Duodenal mucosa (tissue), 2 donors: ENCODE data around the gene ZNF827.

Experiments
- H3K27ac ChIP-seq: one replicate; pipeline ENCODE4 v1.7.0; 2013; ENCODE audit warnings: low read depth, low read length
- H3K27me3 ChIP-seq, 2 donors: one replicate each; pipeline ENCODE4 v1.7.0; 2013; ENCODE audit warnings: low read length in 2 of 2, control low read depth in 1 of 2; ENCODE audit not compliant: insufficient read depth in 2 of 2, control insufficient read depth in 1 of 2
- H3K36me3 ChIP-seq, 2 donors: one replicate each; pipeline ENCODE4 v1.7.0; 2013; ENCODE audit warnings: low read length in 2 of 2, control low read depth in 1 of 2; ENCODE audit not compliant: insufficient read depth in 2 of 2, control insufficient read depth in 1 of 2
- H3K4me1 ChIP-seq, 2 donors: one replicate each; pipeline ENCODE4 v1.7.0; 2013; ENCODE audit warnings: low read length in 2 of 2, control low read depth in 1 of 2; ENCODE audit not compliant: insufficient read depth in 2 of 2, control insufficient read depth in 1 of 2
- H3K4me3 ChIP-seq, 2 donors: one replicate each; pipeline ENCODE4 v1.7.0; 2013; ENCODE audit warnings: low read length in 2 of 2, low read depth in 1 of 2
- H3K9ac ChIP-seq, 2 donors: one replicate each; pipeline ENCODE4 v1.7.0; 2013; ENCODE audit warnings: low read length in 2 of 2, low read depth in 1 of 2
- H3K9me3 ChIP-seq, 2 donors: one replicate each; pipeline ENCODE4 v1.7.0; 2013; ENCODE audit warnings: low read length in 2 of 2, control low read depth in 1 of 2; ENCODE audit not compliant: control insufficient read depth in 1 of 2

Gene ZNF827

GRCh38 chr4:145786830-145787229, 151.8 kb downstream of the ZNF827 start:
- Histone ChIP-seq H3K27me3 (no peaks in the 10 kb centered on the region), H3K36me3 (peaks cover 0 to 5% of the 10 kb centered on the region in 2 donors), H3K4me1 (no peaks in the 10 kb centered on the region), H3K9me3 (no peaks in the 10 kb centered on the region), H3K4me3 (no peak overlapping the region), H3K9ac (no peak overlapping the region), H3K27ac (no peak overlapping the region)

GRCh38 chr4:145786261-145786660, 152.4 kb downstream of the ZNF827 start:
- Histone ChIP-seq H3K36me3 (peaks cover 0 to 4% of the 10 kb centered on the region in 2 donors), H3K9ac (no peak overlapping the region), H3K4me3 (no peak overlapping the region), H3K4me1 (no peaks in the 10 kb centered on the region), H3K27ac (no peak overlapping the region), H3K9me3 (no peaks in the 10 kb centered on the region), H3K27me3 (no peaks in the 10 kb centered on the region)

- no peaks in the 10 kb centered on the region for H3K9me3 ChIP-seq
- H3K4me3 ChIP-seq, result no peak overlapping the region
- H3K9ac ChIP-seq, result no peak overlapping the region
- H3K36me3 ChIP-seq, result peaks cover 0 to 4% of the 10 kb centered on the region in 2 donors
- H3K27ac ChIP-seq, result no peak overlapping the region
- H3K27me3 ChIP-seq, result no peaks in the 10 kb centered on the region
- H3K4me1 ChIP-seq, result no peaks in the 10 kb centered on the region
Observed at GRCh38 chr4:145785391-145786008, 153.1 kb downstream of the ZNF827 start.

- Histone ChIP-seq H3K4me1 (no peaks in the 10 kb centered on the region), H3K27me3 (no peaks in the 10 kb centered on the region), H3K36me3 (peaks cover 4% of the 10 kb centered on the region in 2 donors), H3K9me3 (no peaks in the 10 kb centered on the region), H3K4me3 (no peak overlapping the region), H3K27ac (no peak overlapping the region), H3K9ac (no peak overlapping the region)
Observed at GRCh38 chr4:145784036-145784435, 154.6 kb downstream of the ZNF827 start.

- Histone ChIP-seq H3K27me3 (no peaks in the 10 kb centered on the region), H3K4me3 (no peak overlapping the region), H3K9me3 (no peaks in the 10 kb centered on the region), H3K36me3 (peaks cover 4 to 5% of the 10 kb centered on the region in 2 donors), H3K4me1 (no peaks in the 10 kb centered on the region), H3K27ac (no peak overlapping the region), H3K9ac (no peak overlapping the region)
Observed at GRCh38 chr4:145782756-145783155, 155.9 kb downstream of the ZNF827 start.

- H3K27me3 ChIP-seq, result no peaks in the 10 kb centered on the region
- H3K9ac ChIP-seq, result no peak overlapping the region
- H3K9me3 ChIP-seq, result no peaks in the 10 kb centered on the region
- no peak overlapping the region for H3K27ac ChIP-seq
- no peak overlapping the region for H3K4me3 ChIP-seq
- H3K36me3 ChIP-seq, result peaks cover 4 to 13% of the 10 kb centered on the region in 2 donors
- no peaks in the 10 kb centered on the region for H3K4me1 ChIP-seq
Observed at GRCh38 chr4:145781351-145781750, 157.3 kb downstream of the ZNF827 start.

GRCh38 chr4:145779319-145779801, 159.3 kb downstream of the ZNF827 start:
- peaks cover 7 to 31% of the 10 kb centered on the region in 2 donors for H3K36me3 ChIP-seq
- no peaks in the 10 kb centered on the region for H3K27me3 ChIP-seq
- H3K9ac ChIP-seq, result no peak overlapping the region
- no peak overlapping the region for H3K4me3 ChIP-seq
- H3K27ac ChIP-seq, result no peak overlapping the region
- H3K4me1 ChIP-seq, result no peaks in the 10 kb centered on the region
- no peaks in the 10 kb centered on the region for H3K9me3 ChIP-seq

- Histone ChIP-seq H3K27me3 (no peaks in the 10 kb centered on the region), H3K36me3 (peaks cover 11 to 62% of the 10 kb centered on the region in 2 donors), H3K9me3 (no peaks in the 10 kb centered on the region), H3K27ac (no peak overlapping the region), H3K4me1 (no peaks in the 10 kb centered on the region), H3K9ac (no peak overlapping the region), H3K4me3 (no peak overlapping the region)
Observed at GRCh38 chr4:145776208-145776607, 162.4 kb downstream of the ZNF827 start.

GRCh38 chr4:145775406-145775805, 163.2 kb downstream of the ZNF827 start:
- no peaks in the 10 kb centered on the region for H3K27me3 ChIP-seq
- no peak overlapping the region for H3K9ac ChIP-seq
- no peak overlapping the region for H3K27ac ChIP-seq
- no peaks in the 10 kb centered on the region for H3K4me1 ChIP-seq
- no peaks in the 10 kb centered on the region for H3K9me3 ChIP-seq
- no peak overlapping the region for H3K4me3 ChIP-seq
- H3K36me3 ChIP-seq, result peaks cover 11 to 66% of the 10 kb centered on the region in 2 donors

- H3K9me3 ChIP-seq, result no peaks in the 10 kb centered on the region
- no peak overlapping the region for H3K27ac ChIP-seq
- H3K36me3 ChIP-seq, result peaks cover 11 to 66% of the 10 kb centered on the region in 2 donors
- H3K27me3 ChIP-seq, result no peaks in the 10 kb centered on the region
- no peak overlapping the region for H3K4me3 ChIP-seq
- no peaks in the 10 kb centered on the region for H3K4me1 ChIP-seq
- no peak overlapping the region for H3K9ac ChIP-seq
Observed at GRCh38 chr4:145774473-145774872, 164.2 kb downstream of the ZNF827 start.
